ENCODE results near the gene FAM76B.

The FAM76B gene

GRCh38 chr11:95729462-95729861 lies 60.1 kb downstream of the FAM76B start:
- DNase-seq (ENCODE audit: extremely low spot score): no peak
- POLR2A ChIA-PET: no interaction called here
- no peak for TF ChIP-seq CTCF (IDR thresholded peaks at IDR 0.05; ENCODE audit: control extremely low read depth, extremely low read depth, low read depth, missing control alignments)
- CTCF ChIA-PET: interaction anchor here (1.1 to 1.6 kb wide), 4 partner anchors 9 to 574 kb away, joined by 3 to 9 read pairs (median 6); no protein-coding TSS in a partner anchor

DNA sequence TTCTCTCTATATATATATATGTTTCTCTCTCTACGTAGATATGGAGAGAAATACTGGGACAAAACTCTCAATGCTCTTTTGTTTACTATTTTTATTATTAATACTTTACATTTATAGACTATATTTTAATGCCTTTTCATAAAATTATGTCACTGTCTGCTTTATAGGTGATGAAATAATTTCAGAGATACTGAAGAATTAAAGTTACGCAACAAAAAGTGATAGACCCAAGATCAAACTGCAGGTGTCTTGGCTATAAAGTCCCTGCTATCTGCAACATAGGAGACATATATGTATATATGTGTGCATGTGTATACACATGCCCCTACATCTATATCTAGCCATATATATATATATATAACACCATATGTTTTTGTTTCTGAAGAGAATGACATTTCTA lies 60.8 kb downstream of the FAM76B start:
- TF ChIP-seq CTCF (IDR thresholded peaks at IDR 0.05; ENCODE audit: control extremely low read depth, extremely low read depth, low read depth, missing control alignments): no peak
- CTCF ChIA-PET: no interaction called here
- POLR2A ChIA-PET: no interaction called here
- DNase-seq (ENCODE audit: extremely low spot score): no peak

DNA sequence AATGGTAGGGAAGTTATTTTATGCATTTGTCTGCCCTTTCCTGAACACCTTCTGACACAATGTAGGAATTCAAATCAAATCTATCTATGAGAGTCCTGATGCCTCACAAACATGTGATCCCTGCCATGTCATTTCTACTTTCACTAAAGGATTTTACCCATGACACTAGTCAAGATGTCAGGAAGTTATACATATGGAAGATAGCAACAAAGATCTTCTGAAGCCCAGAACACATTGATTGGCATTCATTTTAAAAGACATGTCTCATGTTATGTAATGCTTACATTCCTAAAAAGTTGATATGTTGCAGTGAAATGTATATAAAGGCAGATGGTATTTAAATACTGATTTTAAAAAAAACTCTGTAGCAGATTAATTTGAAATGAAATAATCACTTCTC lies 61.5 kb downstream of the FAM76B start:
- ChIA-PET CTCF (no interaction called here), POLR2A (no interaction called here)
- DNase-seq (ENCODE audit: extremely low spot score): no peak
- TF ChIP-seq CTCF (IDR thresholded peaks at IDR 0.05; ENCODE audit: control extremely low read depth, extremely low read depth, low read depth, missing control alignments): no peak

- CTCF ChIA-PET: interaction anchor here (1.3 to 1.9 kb wide), 2 partner anchors 18 to 35 kb away, joined by 4 to 5 read pairs; no protein-coding TSS in a partner anchor
- TF ChIP-seq CTCF (IDR thresholded peaks at IDR 0.05; ENCODE audit: control extremely low read depth, extremely low read depth, low read depth, missing control alignments): no peak
- POLR2A ChIA-PET: no interaction called here
- DNase-seq (ENCODE audit: extremely low spot score): no peak
Measured at GRCh38 chr11:95727620-95728019, 62.0 kb downstream of the FAM76B start.

DNA sequence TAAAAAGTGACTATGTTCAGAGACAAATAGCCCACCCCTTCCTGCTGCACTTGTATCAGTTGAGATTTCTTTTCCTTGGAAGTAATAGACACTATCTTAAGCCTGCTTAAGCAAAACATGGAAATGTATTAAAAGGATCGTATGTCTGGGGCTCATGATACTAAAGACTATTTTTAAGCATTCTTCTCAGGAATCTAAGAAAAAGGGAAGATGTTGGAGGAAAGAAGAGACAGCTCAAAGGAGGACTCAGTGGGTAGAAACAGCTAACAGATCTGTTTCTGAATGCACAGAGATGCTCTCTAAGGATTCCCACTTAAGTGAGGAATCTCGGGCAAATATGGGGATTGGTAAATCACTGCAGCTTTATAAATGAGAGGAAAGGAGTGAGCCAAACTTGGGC lies 62.5 kb downstream of the FAM76B start:
- DNase-seq (ENCODE audit: extremely low spot score): no peak
- ChIA-PET CTCF (interaction anchor here (1.3 to 1.9 kb wide), 2 partner anchors 17 to 35 kb away, joined by 4 to 5 read pairs; no protein-coding TSS in a partner anchor), POLR2A (no interaction called here)
- TF ChIP-seq CTCF (IDR thresholded peaks at IDR 0.05; ENCODE audit: control extremely low read depth, extremely low read depth, low read depth, missing control alignments): no peak

DNA sequence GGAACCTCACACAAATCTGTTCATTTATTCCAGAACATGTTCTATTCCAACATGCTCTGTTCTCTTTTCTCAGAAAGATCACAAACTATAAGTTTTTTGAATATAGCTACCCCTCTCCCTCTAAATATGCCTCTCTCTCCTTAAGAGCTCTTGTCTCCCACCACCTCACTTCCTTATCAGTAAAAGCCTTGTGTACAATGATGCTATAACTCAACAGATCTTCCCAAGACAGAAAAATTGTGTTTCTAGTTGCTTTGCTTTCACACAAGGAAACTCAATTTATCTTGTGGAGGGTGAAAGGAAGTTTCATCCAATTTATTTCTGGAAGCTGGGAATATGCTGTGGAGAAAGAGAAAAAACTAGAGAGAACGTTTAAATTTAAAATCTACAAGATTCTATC lies 64.4 kb downstream of the FAM76B start:
- TF ChIP-seq CTCF (IDR thresholded peaks at IDR 0.05; ENCODE audit: control extremely low read depth, extremely low read depth, low read depth, missing control alignments): no peak
- POLR2A ChIA-PET: no interaction called here
- no peak for DNase-seq (ENCODE audit: extremely low spot score)
- CTCF ChIA-PET: interaction anchor here (1.1 to 3.2 kb wide), 4 partner anchors 10 to 573 kb away, joined by 4 to 13 read pairs (median 6); no protein-coding TSS in a partner anchor

Data from GM10248 (cell line).